ENCODE results near the gene RAB11FIP4. TPM values are rescaled to one million over a fixed set of nuclear protein-coding genes. Genes with fewer than 3 reads are reported as not detected.

Gene RAB11FIP4
- total and polyA plus RNA-seq, 8 donors: 6.5 to 42.7 (median 24.5) TPM

- no peak overlapping the region for H3K4me3 ChIP-seq
- no peak overlapping the region for H3K27ac ChIP-seq
- DNase-seq: no peak
- H3K27me3 ChIP-seq: peaks cover 0 to 5% (median 0%) of the 10 kb centered on the region in 4 donors
- TF ChIP-seq CTCF (IDR thresholded peaks at IDR 0.05): no peak
- peaks cover 0 to 11% (median 0%) of the 10 kb centered on the region in 3 donors for H3K36me3 ChIP-seq
- 60 to 74% methylated on average over 3 of the region's 3 CpGs for WGBS, 2 donors
- no peaks in the 10 kb centered on the region for H3K4me1 ChIP-seq
- intact Hi-C loops (cut with DNase I): no loop called here
- no peak for ATAC-seq
- FAIRE-seq: no peak
- no peaks in the 10 kb centered on the region for H3K9me3 ChIP-seq
Observed at GRCh38 chr17:31386542-31387075, 4.9 kb upstream of the RAB11FIP4 start.

GRCh38 chr17:31387438-31387837 is 4.0 kb upstream of the RAB11FIP4 start:
- no peak overlapping the region for H3K4me3 ChIP-seq
- intact Hi-C loops (cut with DNase I): no loop called here
- peaks cover 0 to 7% (median 0%) of the 10 kb centered on the region in 4 donors for H3K27me3 ChIP-seq
- TF ChIP-seq CTCF (IDR thresholded peaks at IDR 0.05): no peak
- H3K9me3 ChIP-seq: no peaks in the 10 kb centered on the region
- H3K4me1 ChIP-seq: no peaks in the 10 kb centered on the region
- 67 to 75% methylated on average over 12 of the region's 12 CpGs for WGBS, 2 donors
- peaks cover 0 to 4% (median 0%) of the 10 kb centered on the region in 3 donors for H3K36me3 ChIP-seq
- FAIRE-seq: no peak
- no peak overlapping the region for H3K27ac ChIP-seq
- no peak for DNase-seq
- no peak for ATAC-seq

- ATAC-seq (no peak), DNase-seq (no peak), FAIRE-seq (no peak)
- H3K4me1 ChIP-seq: no peaks in the 10 kb centered on the region
- WGBS, 2 donors: 71 to 72% methylated on average over 2 of the region's 2 CpGs
- intact Hi-C loops (cut with DNase I): no loop called here
- no peaks in the 10 kb centered on the region for H3K9me3 ChIP-seq
- no peak overlapping the region for H3K4me3 ChIP-seq
- H3K27me3 ChIP-seq: peaks cover 0 to 9% (median 0%) of the 10 kb centered on the region in 4 donors
- H3K27ac ChIP-seq: no peak overlapping the region
- no peaks in the 10 kb centered on the region for H3K36me3 ChIP-seq
- no peak for TF ChIP-seq CTCF (IDR thresholded peaks at IDR 0.05)
Observed at GRCh38 chr17:31388351-31388750, 3.1 kb upstream of the RAB11FIP4 start.

- H3K9me3 ChIP-seq: no peaks in the 10 kb centered on the region
- DNase-seq (peak in 1 of 6 donors; percentile 32), FAIRE-seq (no peak), ATAC-seq (peak in 3 of 4 donors; percentile 48 to 71 (median 51))
- intact Hi-C loops (cut with DNase I): no loop called here
- H3K4me1 ChIP-seq: no peaks in the 10 kb centered on the region
- no peak overlapping the region for H3K4me3 ChIP-seq
- 42 to 45% methylated on average over 18 of the region's 18 CpGs for WGBS, 2 donors
- H3K27ac ChIP-seq: no peak overlapping the region
- H3K36me3 ChIP-seq: no peaks in the 10 kb centered on the region
- peak; percentile 27 to 52 (median 38) for TF ChIP-seq CTCF (IDR thresholded peaks at IDR 0.05)
- peaks cover 0 to 9% (median 0%) of the 10 kb centered on the region in 4 donors for H3K27me3 ChIP-seq
Observed at GRCh38 chr17:31388770-31389656, 2.5 kb upstream of the RAB11FIP4 start.

All from pancreas (tissue), 10 donors.